Measurements from ENCODE around the gene AGER.

DNA sequence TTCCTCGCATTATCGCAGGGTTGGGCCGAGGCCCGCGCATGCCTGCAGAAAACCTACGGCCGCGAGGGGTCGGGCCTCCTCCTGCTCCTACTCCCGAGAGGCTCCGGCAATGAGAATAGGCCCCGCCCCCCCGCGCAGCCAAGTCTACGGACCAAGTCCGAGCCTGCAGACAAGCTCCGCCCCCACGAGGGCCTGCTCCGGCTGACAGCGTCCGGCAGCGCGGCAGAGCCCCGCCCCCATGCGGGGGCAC lies 11.5 kb upstream of the AGER start:
- TF ChIP-seq POLR2AphosphoS5 (IDR thresholded peaks at IDR 0.05) = no peak
- TF ChIP-seq, protein P1, sequence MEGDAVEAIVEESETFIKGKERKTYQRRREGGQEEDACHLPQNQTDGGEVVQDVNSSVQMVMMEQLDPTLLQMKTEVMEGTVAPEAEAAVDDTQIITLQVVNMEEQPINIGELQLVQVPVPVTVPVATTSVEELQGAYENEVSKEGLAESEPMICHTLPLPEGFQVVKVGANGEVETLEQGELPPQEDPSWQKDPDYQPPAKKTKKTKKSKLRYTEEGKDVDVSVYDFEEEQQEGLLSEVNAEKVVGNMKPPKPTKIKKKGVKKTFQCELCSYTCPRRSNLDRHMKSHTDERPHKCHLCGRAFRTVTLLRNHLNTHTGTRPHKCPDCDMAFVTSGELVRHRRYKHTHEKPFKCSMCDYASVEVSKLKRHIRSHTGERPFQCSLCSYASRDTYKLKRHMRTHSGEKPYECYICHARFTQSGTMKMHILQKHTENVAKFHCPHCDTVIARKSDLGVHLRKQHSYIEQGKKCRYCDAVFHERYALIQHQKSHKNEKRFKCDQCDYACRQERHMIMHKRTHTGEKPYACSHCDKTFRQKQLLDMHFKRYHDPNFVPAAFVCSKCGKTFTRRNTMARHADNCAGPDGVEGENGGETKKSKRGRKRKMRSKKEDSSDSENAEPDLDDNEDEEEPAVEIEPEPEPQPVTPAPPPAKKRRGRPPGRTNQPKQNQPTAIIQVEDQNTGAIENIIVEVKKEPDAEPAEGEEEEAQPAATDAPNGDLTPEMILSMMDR (IDR thresholded peaks at IDR 0.05) = peak in 4 of 5 experiments; percentile 19 to 54 (median 48)
